GM12865 (cell line): ENCODE measurements around the gene VPS45.

Source experiments
- DNase-seq: peaks from one replicate; pipeline ENCODE4 v3.0.0; 2010; ENCODE audit warnings: low read depth
- H3K4me3 ChIP-seq: 2 replicates; pipeline ENCODE4 v1.5.1; 2011; ENCODE audit warnings: mild to moderate bottlenecking, low read depth, low read length, control low read depth
- CTCF ChIP-seq: IDR thresholded peaks from 2 replicates; pipeline ENCODE4 v1.5.1; 2011; ENCODE audit warnings: low read length, control low read depth, low read depth, inconsistent platforms; ENCODE audit not compliant: insufficient read depth; ENCODE audit errors: missing control alignments

The VPS45 gene

GRCh38 chr1:150069923-150070322 lies 2.3 kb downstream of the VPS45 start:
- no peak overlapping the region for H3K4me3 ChIP-seq
- TF ChIP-seq CTCF, result no peak

GRCh38 chr1:150072959-150073358 lies 5.4 kb downstream of the VPS45 start:
- peak; percentile 34 for TF ChIP-seq CTCF
- peak; percentile 17 for DNase-seq
- H3K4me3 ChIP-seq, result no peak overlapping the region

More at GRCh38 chr1:150069923-150070322, 2.3 kb downstream of the VPS45 start:
- DNase-seq, result no peak

GRCh38 chr1:150073516-150073915 lies 5.9 kb downstream of the VPS45 start:
- no peak for TF ChIP-seq CTCF
- H3K4me3 ChIP-seq, result no peak overlapping the region
- DNase-seq, result no peak

GRCh38 chr1:150076066-150076465 lies 8.5 kb downstream of the VPS45 start:
- no peak overlapping the region for H3K4me3 ChIP-seq
- no peak for TF ChIP-seq CTCF
- peak; percentile 41 for DNase-seq

- no peak for TF ChIP-seq CTCF
- H3K4me3 ChIP-seq, result no peak overlapping the region
- DNase-seq, result no peak
Measured at GRCh38 chr1:150076985-150077384, 9.4 kb downstream of the VPS45 start.

- TF ChIP-seq CTCF, result no peak
- DNase-seq, result no peak
- no peak overlapping the region for H3K4me3 ChIP-seq
Measured at GRCh38 chr1:150080784-150081183, 13.2 kb downstream of the VPS45 start.

GRCh38 chr1:150082494-150082893 lies 14.9 kb downstream of the VPS45 start:
- no peak for DNase-seq
- TF ChIP-seq CTCF, result no peak
- H3K4me3 ChIP-seq, result no peak overlapping the region
